ENCODE results near the gene CACNA1E. TPM values are rescaled to one million over a fixed set of nuclear protein-coding genes. Genes with fewer than 3 reads are reported as not detected.

CACNA1E gene
- total RNA-seq, 2 experiments from 2014 or later, result 0.04 TPM; not detected in 1

- H3K27me3 Mint-ChIP-seq, result no peaks in the 10 kb centered on the region
- H3K27ac Mint-ChIP-seq, result no peak overlapping the region
Measured at GRCh38 chr1:181558416-181558815, 75.1 kb downstream of the CACNA1E start.

GRCh38 chr1:181559142-181559541 lies 75.8 kb downstream of the CACNA1E start:
- Mint-ChIP-seq H3K4me3 (no peak overlapping the region), H3K27me3 (peaks cover 3% of the 10 kb centered on the region), H3K27ac (no peak overlapping the region), H3K4me1 (no peaks in the 10 kb centered on the region), H3K9me3 (no peaks in the 10 kb centered on the region), H3K36me3 (no peaks in the 10 kb centered on the region)
- no peak for DNase-seq

More at GRCh38 chr1:181558416-181558815, 75.1 kb downstream of the CACNA1E start:
- Mint-ChIP-seq H3K4me3 (no peak overlapping the region), H3K36me3 (no peaks in the 10 kb centered on the region), H3K4me1 (no peaks in the 10 kb centered on the region), H3K9me3 (no peaks in the 10 kb centered on the region)
- no peak for DNase-seq

- Mint-ChIP-seq H3K4me1 (no peaks in the 10 kb centered on the region), H3K27ac (no peak overlapping the region), H3K27me3 (peaks cover 10% of the 10 kb centered on the region), H3K36me3 (no peaks in the 10 kb centered on the region), H3K4me3 (no peak overlapping the region), H3K9me3 (no peaks in the 10 kb centered on the region)
- no peak for DNase-seq
Measured at GRCh38 chr1:181562395-181562794, 79.1 kb downstream of the CACNA1E start.

GRCh38 chr1:181568736-181569135 lies 85.4 kb downstream of the CACNA1E start:
- no peak for DNase-seq
- peaks cover 31% of the 10 kb centered on the region for H3K27me3 Mint-ChIP-seq
- H3K36me3 Mint-ChIP-seq, result no peaks in the 10 kb centered on the region
- no peak overlapping the region for H3K27ac Mint-ChIP-seq
- H3K4me3 Mint-ChIP-seq, result no peak overlapping the region
- H3K9me3 Mint-ChIP-seq, result no peaks in the 10 kb centered on the region
- H3K4me1 Mint-ChIP-seq, result no peaks in the 10 kb centered on the region

- Mint-ChIP-seq H3K36me3 (no peaks in the 10 kb centered on the region), H3K27ac (no peak overlapping the region), H3K4me3 (no peak overlapping the region), H3K9me3 (no peaks in the 10 kb centered on the region), H3K27me3 (peaks cover 5% of the 10 kb centered on the region), H3K4me1 (no peaks in the 10 kb centered on the region)
- DNase-seq, result no peak
Measured at GRCh38 chr1:181577475-181577874, 94.2 kb downstream of the CACNA1E start.

- Mint-ChIP-seq H3K27me3 (peaks cover 3% of the 10 kb centered on the region), H3K4me1 (no peaks in the 10 kb centered on the region), H3K9me3 (no peaks in the 10 kb centered on the region), H3K27ac (no peak overlapping the region), H3K4me3 (no peak overlapping the region), H3K36me3 (no peaks in the 10 kb centered on the region)
- DNase-seq, result no peak
Measured at GRCh38 chr1:181583598-181583997, 100.3 kb downstream of the CACNA1E start.

- Mint-ChIP-seq H3K4me1 (no peaks in the 10 kb centered on the region), H3K4me3 (no peak overlapping the region), H3K9me3 (no peaks in the 10 kb centered on the region), H3K36me3 (no peaks in the 10 kb centered on the region), H3K27ac (no peak overlapping the region), H3K27me3 (peaks cover 3% of the 10 kb centered on the region)
- no peak for DNase-seq
Measured at GRCh38 chr1:181587870-181588438, 104.6 kb downstream of the CACNA1E start.

GRCh38 chr1:181588631-181589030 lies 105.3 kb downstream of the CACNA1E start:
- Mint-ChIP-seq H3K4me1 (no peaks in the 10 kb centered on the region), H3K9me3 (no peaks in the 10 kb centered on the region), H3K4me3 (no peak overlapping the region), H3K36me3 (no peaks in the 10 kb centered on the region), H3K27ac (no peak overlapping the region), H3K27me3 (peaks cover 6% of the 10 kb centered on the region)
- no peak for DNase-seq

- H3K36me3 Mint-ChIP-seq, result no peaks in the 10 kb centered on the region
Measured at GRCh38 chr1:181592255-181592859, 109.0 kb downstream of the CACNA1E start.

GRCh38 chr1:181593042-181593441 lies 109.7 kb downstream of the CACNA1E start:
- H3K27me3 Mint-ChIP-seq, result peaks cover 9% of the 10 kb centered on the region
- H3K4me1 Mint-ChIP-seq, result no peaks in the 10 kb centered on the region
- H3K27ac Mint-ChIP-seq, result no peak overlapping the region
- no peaks in the 10 kb centered on the region for H3K36me3 Mint-ChIP-seq
- H3K4me3 Mint-ChIP-seq, result no peak overlapping the region
- DNase-seq, result no peak
- H3K9me3 Mint-ChIP-seq, result no peaks in the 10 kb centered on the region

More at GRCh38 chr1:181592255-181592859, 109.0 kb downstream of the CACNA1E start:
- no peaks in the 10 kb centered on the region for H3K4me1 Mint-ChIP-seq
- H3K9me3 Mint-ChIP-seq, result no peaks in the 10 kb centered on the region
- H3K27ac Mint-ChIP-seq, result no peak overlapping the region
- no peak overlapping the region for H3K4me3 Mint-ChIP-seq
- H3K27me3 Mint-ChIP-seq, result peaks cover 9% of the 10 kb centered on the region
- no peak for DNase-seq

GRCh38 chr1:181594553-181594952 lies 111.2 kb downstream of the CACNA1E start:
- DNase-seq, result no peak
- no peaks in the 10 kb centered on the region for H3K36me3 Mint-ChIP-seq
- H3K4me3 Mint-ChIP-seq, result no peak overlapping the region
- H3K4me1 Mint-ChIP-seq, result no peaks in the 10 kb centered on the region
- peaks cover 9% of the 10 kb centered on the region for H3K27me3 Mint-ChIP-seq
- H3K27ac Mint-ChIP-seq, result no peak overlapping the region
- no peaks in the 10 kb centered on the region for H3K9me3 Mint-ChIP-seq

GRCh38 chr1:181595234-181595633 lies 111.9 kb downstream of the CACNA1E start:
- Mint-ChIP-seq H3K27me3 (peaks cover 13% of the 10 kb centered on the region), H3K36me3 (no peaks in the 10 kb centered on the region), H3K4me1 (no peaks in the 10 kb centered on the region), H3K9me3 (no peaks in the 10 kb centered on the region), H3K27ac (no peak overlapping the region), H3K4me3 (no peak overlapping the region)
- no peak for DNase-seq

- H3K36me3 Mint-ChIP-seq, result no peaks in the 10 kb centered on the region
- no peaks in the 10 kb centered on the region for H3K9me3 Mint-ChIP-seq
- no peak overlapping the region for H3K27ac Mint-ChIP-seq
- H3K4me1 Mint-ChIP-seq, result no peaks in the 10 kb centered on the region
- no peak overlapping the region for H3K4me3 Mint-ChIP-seq
- DNase-seq, result no peak
- H3K27me3 Mint-ChIP-seq, result peaks cover 20% of the 10 kb centered on the region
Measured at GRCh38 chr1:181601186-181601950, 118.1 kb downstream of the CACNA1E start.

- H3K36me3 Mint-ChIP-seq, result no peaks in the 10 kb centered on the region
- H3K27ac Mint-ChIP-seq, result no peak overlapping the region
- no peaks in the 10 kb centered on the region for H3K9me3 Mint-ChIP-seq
- H3K4me1 Mint-ChIP-seq, result no peaks in the 10 kb centered on the region
- no peak overlapping the region for H3K4me3 Mint-ChIP-seq
- DNase-seq, result no peak
- H3K27me3 Mint-ChIP-seq, result peaks cover 27% of the 10 kb centered on the region
Measured at GRCh38 chr1:181603735-181604410, 120.6 kb downstream of the CACNA1E start.

Measured in activated naive CD8-positive, alpha-beta T cell treated with anti-CD3 and anti-CD28 coated beads for 36 hours (primary cell).